ENCODE measurements around the gene CTNND1. TPM values are rescaled to one million over a fixed set of nuclear protein-coding genes. Genes with fewer than 3 reads are reported as not detected.
"Not testable (repeated sequence)": the region's sequence is repeated elsewhere in the genome, so short reads cannot be mapped to it uniquely, and the experiment has no call there.

CTNND1 gene
- total RNA-seq, 1 donor from 2014 or later: 180 TPM

DNA sequence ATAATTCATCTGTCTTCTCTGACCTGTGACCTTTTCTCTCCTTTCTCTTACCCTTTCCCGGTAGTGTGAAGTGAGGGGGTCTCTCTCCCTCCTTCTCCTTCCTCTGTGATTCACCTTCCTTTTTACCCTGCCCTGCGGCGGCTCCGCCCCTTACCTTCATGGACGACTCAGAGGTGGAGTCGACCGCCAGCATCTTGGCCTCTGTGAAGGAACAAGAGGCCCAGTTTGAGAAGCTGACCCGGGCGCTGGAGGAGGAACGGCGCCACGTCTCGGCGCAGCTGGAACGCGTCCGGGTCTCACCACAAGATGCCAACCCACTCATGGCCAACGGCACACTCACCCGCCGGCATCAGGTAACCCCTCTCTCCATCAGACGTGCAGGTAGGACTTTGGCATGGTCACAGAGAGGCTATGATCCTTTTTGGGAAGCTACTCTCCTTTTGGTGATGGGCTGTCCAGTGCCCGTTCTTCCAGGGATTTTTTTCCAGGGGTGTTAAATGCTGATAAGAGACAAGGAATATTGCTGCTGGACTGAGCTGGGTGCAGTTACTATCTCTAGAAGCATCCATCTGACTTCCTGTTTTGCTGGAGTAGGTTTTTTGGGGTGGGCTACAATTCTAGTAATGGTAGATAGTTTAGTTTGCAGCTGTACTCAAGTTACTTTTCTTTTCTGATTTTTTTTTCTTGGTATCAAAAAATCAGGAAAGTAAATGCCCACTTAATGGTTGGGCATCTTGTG is 29.9 kb downstream of the CTNND1 start:
- no peak for DNase-seq (ENCODE audit: low spot score)

DNA sequence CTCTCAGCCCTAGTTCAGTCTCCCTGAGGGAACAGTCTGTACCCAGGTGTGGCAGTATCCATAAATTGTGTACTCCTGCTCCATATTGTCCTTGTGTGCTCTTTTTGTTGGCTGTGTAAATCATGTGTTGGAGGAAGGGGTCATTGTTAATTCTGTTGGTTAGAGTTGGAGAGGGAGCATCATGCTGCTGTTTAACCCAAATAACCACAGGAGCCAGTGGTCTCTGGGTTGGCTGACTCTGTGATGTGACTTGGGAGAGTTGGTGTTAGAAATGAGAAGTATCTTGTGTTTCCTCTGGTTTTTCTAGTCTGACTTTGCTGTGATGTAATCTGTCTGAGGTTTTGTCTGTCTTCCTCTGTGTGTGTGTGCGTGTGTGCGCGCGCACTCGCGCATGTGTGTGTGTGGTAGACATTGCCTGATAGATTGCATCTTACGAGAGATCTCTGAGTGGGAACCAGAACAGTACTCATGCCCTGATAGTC is 30.5 kb downstream of the CTNND1 start:
- DNase-seq (ENCODE audit: low spot score): peak; percentile 54

DNA sequence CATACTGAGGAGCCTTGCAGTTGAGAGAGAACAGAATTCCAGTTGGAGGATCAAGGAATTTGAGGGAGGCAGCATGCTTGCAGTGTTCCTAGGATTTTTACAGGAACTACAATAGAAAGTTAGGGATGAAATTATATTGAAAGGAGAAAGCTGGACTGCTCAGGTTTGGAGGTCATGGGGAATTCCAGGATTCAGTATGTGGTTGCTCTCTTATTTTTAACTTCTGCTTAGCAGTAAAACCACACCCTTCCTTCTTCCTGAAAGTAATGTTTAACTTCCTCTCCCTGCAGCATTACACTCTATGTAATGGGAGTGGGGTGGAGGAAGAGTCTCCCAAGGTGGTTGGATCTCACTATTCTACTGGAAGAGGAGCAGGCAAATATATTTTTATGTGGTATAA is 31.3 kb downstream of the CTNND1 start:
- DNase-seq (ENCODE audit: low spot score): peak; percentile 45

DNA sequence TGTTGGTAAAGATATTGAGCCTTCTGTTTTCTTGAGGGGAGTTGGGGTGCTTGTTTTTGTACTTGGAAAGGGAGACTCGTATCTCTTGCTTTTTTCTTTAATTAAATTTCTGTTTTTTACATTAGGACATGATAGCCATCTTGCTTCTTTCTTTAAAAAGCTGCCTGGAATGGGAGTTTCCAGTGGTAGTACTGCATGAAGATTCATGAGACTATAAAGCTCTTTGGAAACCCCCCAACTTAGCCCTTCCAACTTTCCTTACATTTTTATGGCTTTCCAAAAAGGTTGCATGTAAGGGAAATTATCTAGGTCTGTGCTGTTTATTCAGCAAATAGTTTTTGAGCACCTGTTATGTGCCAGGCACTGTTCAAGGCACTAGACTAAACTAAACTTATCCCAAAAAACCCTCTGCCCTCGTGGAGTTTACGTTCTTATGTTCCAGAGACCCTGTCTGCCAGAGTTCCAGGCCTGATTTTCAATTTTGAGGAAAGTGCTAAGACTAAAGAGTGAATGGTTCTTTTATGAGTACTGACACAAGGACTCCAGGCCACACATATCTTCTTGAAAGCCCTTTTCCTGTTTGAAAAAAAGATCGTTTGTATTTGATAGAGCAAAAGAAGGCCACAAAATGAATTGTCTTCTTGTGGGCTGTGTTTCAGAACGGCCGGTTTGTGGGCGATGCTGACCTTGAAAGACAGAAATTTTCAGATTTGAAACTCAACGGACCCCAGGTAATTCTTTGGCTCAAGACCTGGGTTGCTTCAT is 31.9 kb downstream of the CTNND1 start:
- no peak for DNase-seq (ENCODE audit: low spot score)

DNA sequence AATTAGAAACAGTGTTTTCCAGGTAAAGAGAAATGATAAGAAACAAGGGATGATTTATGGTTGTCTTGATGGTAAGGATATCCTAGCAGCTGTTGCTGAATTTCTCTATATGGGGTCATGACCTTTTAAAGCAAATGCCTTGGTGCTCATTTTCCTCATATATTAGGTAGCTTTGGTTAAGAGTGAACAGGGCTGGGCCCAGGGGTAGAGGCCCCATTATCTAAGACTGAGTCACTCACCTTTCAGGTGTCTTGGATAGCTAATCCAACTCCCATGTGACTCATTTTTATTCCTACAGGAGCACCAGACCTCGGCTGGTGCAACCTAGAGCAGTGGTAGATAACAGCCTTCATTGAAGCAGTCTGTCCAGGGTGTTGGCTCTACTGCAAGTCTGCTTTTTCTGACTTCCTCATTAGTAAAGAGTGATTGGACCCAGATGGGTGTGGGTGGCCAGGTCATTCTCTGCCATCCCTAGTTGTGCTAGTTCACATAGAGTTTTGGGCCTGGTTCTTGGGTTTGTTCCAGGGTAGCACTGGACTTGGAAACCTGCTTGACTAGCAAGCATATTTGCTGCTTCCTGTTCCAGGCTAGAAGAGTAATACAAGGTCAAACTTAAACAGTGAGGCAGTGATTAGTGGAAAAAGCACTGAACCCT is 37.4 kb downstream of the CTNND1 start:
- DNase-seq (ENCODE audit: low spot score): no peak

DNA sequence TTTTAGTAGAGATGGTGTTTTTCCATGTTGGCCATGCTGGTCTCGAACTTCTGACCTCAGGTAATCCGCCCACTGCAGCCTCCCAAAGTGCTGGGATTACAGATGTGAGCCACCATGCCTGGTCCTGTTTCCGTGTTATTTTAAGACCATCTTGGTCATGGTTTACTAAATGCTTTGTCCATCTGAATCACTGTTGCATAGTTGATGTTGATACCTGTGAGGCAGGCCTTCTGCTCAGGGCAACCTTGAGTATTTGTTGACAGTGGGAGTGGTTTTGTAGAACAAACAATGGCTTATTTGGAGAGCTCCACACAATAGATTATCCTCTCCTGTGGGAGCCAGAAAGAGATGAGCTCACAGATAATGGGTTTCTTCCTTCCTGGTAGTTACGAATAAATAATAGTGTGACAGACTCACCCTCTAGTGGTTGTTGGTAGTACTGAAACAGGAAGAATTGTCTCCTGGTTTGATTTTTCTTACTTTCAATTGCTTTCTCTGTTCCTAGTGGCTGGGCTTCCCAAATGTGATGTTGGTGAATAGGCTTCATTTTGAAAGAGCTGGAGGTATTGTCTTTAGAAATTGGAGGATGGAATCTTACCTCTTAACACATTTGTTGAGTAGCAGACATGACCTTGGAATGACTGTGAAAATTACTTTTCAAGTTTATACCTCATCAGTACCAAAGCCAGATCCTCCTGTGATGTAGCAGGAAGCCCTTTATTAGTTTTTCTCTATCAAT is 39.0 kb downstream of the CTNND1 start:
- peak; percentile 72 for DNase-seq (ENCODE audit: low spot score)

DNA sequence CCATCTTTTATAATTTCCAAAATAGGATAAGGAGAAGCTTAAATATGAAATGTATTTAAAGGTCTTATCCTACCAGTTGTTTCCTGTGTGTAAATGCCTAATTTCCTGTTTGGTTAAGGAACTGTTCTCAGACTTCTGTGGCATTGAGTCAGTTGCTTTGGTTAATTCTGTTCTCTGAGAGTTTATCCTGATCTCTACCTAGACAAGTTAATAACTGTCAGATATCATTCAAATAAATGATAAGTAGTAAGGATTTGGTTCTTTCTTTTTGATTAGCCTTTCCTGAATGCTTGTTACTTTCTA is 39.5 kb downstream of the CTNND1 start:
- DNase-seq (ENCODE audit: low spot score): no peak

DNA sequence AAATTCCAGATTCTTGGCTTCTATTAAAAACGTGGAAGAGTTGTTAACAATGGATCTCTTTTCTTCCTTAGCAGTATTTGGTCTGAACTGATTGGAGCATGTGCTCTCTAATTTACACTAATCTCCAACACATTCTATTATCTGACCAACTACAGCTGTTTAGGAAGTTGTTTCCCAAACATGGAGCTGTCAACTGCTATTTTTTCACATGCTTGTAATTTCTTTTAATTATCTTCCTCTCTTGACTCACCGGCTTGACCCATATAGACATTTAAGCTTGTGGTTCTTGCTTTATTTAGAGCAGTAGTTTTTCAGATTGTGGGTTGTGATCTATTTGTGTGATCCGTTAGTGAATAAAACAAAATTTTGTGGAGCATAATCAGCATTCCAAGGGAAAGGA is 40.8 kb downstream of the CTNND1 start:
- DNase-seq (ENCODE audit: low spot score): no peak

DNA sequence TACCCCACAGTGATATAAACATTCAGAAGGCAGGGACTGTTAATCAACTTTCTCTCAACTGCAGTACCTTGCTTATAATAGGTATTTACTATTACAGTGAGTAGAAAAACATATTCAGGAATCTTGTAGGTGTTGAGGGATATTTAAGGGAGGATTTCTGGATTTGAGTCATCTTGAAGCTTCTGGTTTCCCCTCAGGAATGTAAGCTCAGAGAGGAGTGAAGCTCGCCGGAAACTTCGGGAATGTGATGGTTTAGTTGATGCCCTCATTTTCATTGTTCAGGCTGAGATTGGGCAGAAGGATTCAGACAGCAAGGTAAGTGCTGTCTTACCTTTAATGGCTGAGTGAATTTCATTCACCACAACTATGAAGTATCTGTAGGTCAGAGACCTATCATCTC is 42.9 kb downstream of the CTNND1 start:
- no peak for DNase-seq (ENCODE audit: low spot score)

DNA sequence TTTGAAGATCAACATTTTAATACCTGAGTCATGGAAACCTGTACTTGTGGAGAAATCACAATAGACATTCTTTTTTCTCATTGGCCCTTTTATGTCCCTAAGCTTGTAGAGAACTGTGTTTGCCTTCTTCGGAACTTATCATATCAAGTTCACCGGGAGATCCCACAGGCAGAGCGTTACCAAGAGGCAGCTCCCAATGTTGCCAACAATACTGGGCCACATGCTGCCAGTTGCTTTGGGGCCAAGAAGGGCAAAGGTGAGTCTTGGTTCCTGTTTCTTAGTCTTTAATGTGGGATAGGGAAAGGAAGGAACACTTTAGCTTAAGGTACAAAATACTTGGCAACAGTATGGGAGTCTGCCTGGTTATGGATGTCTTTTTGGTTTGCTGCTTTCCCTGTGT is 44.2 kb downstream of the CTNND1 start:
- no peak for DNase-seq (ENCODE audit: low spot score)

DNA sequence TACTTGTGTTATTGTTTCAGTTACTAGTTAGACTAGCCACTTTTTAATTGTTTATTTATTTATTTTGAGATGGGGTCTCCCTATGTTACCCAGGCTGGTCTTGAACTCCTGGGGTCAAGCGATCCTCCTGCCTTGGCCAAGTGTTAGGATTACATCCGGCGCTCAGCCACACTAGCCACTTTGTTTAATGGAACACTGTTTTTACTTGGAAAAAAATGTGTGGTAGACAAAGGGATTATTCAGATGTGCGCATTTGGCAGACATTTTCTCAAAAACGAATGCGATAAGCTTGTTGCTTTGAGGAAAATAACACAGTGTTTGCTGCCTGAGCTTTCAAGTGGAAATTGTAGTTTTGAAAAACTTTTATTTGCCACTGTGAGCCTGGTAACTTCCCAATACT is 51.0 kb downstream of the CTNND1 start:
- DNase-seq (ENCODE audit: low spot score): no peak

DNA sequence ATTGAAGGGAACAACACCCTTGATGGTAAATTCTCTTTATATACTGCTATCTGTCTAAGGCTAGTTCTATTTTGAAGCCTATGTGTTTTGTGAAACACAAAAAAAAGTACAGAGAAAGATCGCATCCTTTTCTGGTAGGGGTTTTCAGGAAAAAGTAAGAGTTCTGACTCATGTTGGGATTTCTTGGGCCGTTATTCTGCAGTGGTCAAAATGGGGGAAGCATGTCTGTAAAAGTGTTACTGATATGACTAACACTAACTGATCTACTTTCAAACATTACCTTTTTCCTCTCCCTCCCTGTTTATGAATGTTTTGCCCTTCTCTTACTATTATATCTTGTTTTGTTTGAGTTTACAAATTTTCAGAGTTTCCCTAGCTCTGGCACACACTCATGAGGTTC is 53.9 kb downstream of the CTNND1 start:
- DNase-seq (ENCODE audit: low spot score): no peak

DNA sequence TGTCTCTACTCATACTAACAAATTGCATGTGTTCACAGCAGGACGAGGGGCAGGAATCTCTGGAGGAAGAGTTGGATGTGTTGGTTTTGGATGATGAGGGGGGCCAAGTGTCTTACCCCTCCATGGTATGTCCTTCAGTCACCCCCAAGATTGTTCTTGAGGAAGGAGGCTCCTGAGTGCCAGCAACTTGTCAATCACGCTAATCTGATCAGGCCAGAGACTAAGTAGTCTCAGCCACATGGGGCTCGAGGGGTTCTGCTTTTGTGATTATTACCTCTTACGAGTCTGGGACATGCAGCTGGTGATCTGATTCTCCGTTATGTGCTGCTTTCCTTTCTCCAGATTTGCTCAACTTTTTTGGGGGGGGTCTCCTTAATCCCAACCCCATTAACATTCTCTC is 54.3 kb downstream of the CTNND1 start:
- no peak for DNase-seq (ENCODE audit: low spot score)

DNA sequence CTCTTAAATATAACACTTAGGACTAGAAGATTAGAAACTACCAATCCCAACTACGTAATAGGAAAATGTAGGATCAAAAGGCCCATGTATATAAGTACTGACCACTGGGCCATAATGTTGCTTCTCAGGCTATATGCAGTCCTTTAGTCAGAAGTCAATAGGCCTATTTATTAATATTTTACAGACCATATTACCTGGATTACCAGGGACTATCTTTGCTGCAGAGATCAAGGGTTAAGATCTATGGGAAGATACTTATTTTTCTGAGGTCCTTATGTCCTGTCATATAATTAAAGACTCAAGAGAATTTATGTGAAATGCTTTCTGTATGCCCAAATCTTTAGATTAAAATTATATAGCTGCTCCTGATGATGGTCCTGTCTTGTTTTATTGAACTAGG is 57.2 kb downstream of the CTNND1 start:
- no peak for DNase-seq (ENCODE audit: low spot score)

DNA sequence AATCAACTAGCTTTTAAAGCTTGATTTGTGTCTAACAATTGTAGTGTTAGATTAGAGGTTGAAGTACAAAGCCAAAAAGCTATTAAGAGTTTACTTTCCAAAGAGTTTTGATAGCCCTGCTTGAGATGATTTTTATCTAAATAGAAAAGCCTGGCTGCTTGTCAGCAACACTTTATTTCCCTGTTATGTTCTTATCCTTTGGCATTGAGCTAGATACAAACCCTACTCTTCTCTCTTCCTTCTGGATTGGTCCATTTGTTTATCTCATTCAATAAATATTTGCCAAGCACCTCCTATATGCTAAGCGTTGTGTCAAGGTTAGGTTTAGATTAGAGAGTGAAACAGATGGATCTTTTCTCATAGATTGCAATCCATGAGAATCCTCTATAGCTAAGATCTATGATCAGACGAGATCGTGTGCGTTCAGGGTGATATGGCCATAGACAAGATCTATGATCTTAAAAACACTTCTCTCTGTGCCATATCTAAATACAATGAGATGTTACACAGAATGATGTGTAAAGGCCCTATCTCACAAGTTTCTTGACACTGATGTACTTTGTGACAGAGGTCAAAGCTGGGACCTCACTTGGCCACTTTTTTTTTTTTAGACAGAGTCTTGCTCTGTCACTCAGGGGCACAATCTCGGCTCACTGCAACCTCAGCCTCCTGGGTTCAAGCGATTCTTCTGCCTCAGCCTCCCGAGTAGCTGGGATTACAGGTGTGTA is 57.8 kb downstream of the CTNND1 start:
- DNase-seq (ENCODE audit: low spot score): no peak

DNA sequence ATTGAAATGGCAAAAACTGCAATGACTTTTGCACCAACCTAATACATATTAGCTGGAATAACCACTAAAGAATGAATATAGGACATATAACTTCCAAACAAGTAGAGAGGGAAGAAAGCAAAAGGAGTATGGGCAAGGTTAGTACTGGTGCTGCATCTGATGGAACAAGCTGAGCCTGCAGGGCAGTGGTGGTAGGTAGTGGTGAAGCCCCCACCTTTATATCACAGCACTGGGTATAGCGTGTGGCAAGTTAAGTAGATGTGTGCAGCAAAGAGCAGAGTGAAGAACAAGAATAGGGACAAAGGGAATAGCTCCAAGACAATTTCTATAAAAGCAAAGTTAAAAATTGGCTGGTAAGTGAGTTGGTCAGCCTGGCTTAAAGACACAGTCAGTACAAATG is 62.3 kb downstream of the CTNND1 start:
- DNase-seq (ENCODE audit: low spot score): no peak

DNA sequence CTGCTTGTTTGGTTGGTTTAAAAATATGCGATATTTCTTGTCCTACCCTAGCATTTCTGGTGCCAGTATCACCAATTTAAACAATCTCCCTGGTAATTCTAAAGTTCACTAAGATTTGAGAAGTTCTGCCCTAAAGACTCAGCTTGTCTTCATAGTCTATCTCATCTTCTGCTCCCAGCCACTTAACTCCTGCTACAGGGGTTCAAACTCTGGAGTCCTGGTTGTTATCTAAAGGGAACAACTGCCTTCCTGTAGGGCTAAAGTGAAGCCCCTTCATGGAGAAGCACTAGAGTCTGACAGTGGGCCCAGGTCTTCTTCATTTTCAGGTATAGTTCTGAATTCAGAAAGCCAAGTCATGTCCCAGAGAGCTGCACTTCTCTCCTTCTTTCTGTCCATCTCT is 73.2 kb downstream of the CTNND1 start:
- DNase-seq (ENCODE audit: low spot score): no peak

DNA sequence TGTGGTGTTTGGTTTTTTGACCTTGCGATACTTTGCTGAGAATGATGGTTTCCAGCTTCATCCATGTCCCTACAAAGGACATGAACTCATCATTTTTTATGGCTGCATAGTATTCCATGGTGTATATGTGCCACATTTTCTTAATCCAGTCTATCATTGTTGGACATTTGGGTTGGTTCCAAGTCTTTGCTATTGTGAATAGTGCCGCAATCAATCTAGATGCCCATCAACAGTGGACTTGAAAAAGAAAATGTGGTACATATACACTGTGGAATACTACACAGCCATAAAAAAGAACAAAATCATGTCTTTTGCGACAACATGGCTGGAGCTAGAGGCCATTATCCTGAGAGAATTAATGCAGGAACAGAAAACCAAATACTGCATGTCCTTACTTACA is 77.0 kb downstream of the CTNND1 start:
- not testable (repeated sequence) for DNase-seq (ENCODE audit: low spot score)

DNA sequence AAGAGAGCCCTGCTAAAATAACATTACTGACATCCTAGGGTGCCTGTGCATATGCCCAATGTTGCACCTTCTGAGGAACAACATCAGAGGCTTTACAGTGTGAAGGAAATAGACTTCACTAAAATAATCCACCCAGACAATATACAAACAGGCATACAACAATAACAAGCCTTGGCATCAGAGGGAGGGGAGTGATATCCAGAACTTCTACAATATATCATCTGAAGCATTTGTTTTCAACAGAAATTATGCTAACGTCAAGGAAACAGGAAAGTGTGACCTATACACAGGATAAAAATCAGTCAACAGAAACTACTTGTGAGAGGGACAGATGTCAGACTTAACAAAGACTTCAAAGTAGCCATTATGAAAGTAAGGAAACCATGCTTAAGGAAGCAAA is 81.3 kb downstream of the CTNND1 start:
- no peak for DNase-seq (ENCODE audit: low spot score)

DNA sequence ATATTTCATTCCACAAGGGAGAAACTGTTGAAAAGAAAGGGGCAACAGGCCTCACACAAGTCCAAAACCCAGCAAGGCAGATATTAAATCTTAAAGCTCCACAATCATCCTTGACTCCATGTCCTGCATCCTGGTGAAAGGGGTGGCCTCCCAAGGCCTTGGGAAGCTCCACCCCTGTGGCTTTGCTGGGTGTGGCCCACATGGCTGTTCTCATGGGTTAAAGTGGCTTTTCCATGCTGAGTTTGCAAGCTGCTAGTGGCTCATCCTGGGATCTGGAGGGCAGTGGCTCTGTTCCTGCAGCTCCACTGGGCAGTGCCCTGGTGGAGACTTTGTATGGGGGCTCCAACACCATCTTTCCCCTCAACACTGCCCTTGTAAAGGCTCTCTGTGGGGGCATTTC is 106.4 kb downstream of the CTNND1 start:
- no peak for DNase-seq (ENCODE audit: low spot score)

DNA sequence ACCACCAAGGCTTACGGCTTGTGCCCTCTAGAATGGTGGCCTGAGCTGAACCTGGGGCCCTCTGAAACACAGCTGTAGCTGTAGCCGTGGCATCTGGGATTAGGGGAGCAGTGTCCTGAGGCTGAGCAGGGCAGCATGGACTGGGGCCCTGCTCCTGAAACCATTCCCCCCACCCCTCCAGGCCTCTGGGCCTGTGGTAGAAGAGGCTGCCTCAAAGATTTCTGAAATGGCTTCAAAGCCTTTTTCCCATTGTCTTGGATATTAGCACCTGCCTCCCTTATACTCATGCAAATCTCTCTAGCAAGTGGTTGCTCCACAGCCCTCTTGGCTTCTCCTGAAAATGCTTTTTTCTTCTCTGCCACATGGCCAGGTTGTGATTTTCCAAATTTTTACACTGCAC is 106.9 kb downstream of the CTNND1 start:
- DNase-seq (ENCODE audit: low spot score): no peak

All from umbilical cord (tissue), 2 donors.